HG03175 (cell line): ENCODE measurements around the gene FDXR.
"Not testable (repeated sequence)": the region's sequence is repeated elsewhere in the genome, so short reads cannot be mapped to it uniquely, and the experiment has no call there.

Experiments used
- ATAC-seq: cut with Tn5 transposase; IDR thresholded peaks from one replicate; pipeline ENCODE4 v1.9.1; 2021; ENCODE audit warnings: mild to moderate bottlenecking, moderate library complexity; ENCODE audit not compliant: unreplicated experiment

The FDXR gene

GRCh38 chr17:74873037-74873873, 461 bp upstream of the FDXR start:
- peak; percentile 91 for ATAC-seq

- ATAC-seq, result no peak
These were observed 1.3 kb downstream of the FDXR start for GRCh38 chr17:74871356-74872076.

GRCh38 chr17:74870512-74870911, 2.3 kb downstream of the FDXR start:
- no peak for ATAC-seq

GRCh38 chr17:74870028-74870427, 2.8 kb downstream of the FDXR start:
- ATAC-seq, result not testable (repeated sequence)

GRCh38 chr17:74868908-74869255, 3.9 kb downstream of the FDXR start:
- ATAC-seq, result no peak

DNA sequence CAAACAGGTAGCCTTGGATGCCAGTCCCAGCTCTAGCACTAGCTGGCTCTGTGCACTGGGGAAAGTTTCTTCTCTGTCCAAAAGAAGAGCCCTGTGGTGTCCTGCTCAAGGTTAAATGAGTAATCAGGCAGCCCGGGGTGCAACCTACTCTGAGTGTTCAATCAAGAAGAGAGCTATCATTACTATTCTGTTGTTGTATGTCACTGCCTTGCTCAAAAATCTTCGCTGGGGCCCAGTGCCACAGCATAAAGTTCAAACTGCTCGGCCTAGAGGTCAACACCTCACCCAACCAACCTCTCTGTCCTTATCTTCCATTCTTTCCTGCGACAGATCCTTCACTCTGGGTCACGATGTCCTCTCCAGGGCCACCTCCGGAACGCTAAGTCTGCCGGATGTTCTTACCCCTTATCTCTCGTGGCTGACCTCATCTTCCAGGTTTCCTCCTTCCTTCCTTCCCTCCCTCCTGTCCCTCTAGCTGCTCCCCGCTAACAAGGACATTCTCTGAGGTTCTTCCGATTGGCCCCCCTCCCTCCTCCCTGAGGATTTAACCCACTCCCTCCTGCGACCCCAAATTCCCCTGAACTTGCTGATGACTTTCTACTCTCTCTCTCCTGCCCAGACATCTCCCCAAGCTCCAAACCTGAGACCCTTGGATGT, 4.4 kb downstream of the FDXR start:
- no peak for ATAC-seq

GRCh38 chr17:74866198-74866835, 6.5 kb downstream of the FDXR start:
- no peak for ATAC-seq

- ATAC-seq, result no peak
These were observed 7.1 kb downstream of the FDXR start for GRCh38 chr17:74865504-74866197.

DNA sequence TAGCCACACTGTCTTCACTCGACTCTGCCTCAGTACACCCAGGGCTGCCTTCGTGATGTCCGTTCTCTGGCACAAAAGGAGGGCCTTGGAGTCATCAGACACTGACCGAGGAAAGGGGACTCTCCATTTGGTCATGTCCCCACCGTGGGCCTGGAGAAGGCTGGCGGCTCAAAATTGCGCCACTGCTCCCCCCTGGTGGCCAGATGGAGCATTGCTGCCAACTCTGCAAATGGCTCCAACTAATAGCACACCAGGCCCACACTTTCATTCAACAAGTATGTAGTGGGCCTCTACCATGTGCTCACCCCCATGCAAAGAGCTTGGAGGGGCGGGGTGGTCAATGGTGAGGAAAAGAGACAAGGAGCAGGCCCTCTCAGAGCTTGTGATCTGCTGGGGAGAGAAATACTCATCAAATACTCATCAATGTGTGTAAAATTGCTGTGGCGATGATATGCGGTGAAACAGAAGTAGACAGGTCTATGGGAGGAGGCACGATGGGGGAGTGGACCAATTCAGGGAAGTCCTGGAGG, 7.9 kb downstream of the FDXR start:
- ATAC-seq, result no peak

DNA sequence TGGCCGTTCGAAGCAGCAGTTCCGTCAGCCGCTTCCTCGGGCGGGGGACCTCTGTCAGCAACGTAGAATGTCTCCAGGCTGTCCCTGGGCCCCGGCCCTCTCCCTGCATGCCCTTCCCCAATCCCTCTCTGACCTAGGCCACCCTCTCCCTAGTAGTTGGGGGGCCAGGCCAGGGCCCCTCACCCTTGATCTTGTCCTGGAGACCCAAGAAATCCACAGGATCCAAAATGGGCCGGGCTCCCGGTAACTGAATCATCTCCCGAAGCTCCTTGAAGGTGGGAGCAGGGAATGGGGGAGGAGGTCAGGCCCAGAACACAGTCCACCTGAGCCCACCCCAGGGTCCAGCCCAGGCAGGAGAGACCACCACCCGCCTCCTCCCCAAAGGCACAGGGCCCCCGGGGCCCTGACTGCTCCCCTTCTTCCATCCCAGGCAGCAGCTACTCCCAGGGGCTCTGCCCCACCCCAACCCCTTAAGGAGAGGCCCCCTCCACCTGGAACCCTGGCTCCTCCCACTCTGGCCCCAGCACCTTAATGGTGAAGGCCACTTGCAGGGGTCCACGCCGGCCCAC, 8.4 kb downstream of the FDXR start:
- ATAC-seq, result no peak

GRCh38 chr17:74863420-74864296, 9.1 kb downstream of the FDXR start:
- ATAC-seq, result no peak

GRCh38 chr17:74862919-74863318, 9.9 kb downstream of the FDXR start:
- no peak for ATAC-seq

GRCh38 chr17:74862108-74862901, 10.5 kb downstream of the FDXR start:
- ATAC-seq, result no peak

GRCh38 chr17:74861662-74862107, 11.1 kb downstream of the FDXR start:
- no peak for ATAC-seq

- no peak for ATAC-seq
These were observed 11.7 kb downstream of the FDXR start for GRCh38 chr17:74860872-74861661.

DNA sequence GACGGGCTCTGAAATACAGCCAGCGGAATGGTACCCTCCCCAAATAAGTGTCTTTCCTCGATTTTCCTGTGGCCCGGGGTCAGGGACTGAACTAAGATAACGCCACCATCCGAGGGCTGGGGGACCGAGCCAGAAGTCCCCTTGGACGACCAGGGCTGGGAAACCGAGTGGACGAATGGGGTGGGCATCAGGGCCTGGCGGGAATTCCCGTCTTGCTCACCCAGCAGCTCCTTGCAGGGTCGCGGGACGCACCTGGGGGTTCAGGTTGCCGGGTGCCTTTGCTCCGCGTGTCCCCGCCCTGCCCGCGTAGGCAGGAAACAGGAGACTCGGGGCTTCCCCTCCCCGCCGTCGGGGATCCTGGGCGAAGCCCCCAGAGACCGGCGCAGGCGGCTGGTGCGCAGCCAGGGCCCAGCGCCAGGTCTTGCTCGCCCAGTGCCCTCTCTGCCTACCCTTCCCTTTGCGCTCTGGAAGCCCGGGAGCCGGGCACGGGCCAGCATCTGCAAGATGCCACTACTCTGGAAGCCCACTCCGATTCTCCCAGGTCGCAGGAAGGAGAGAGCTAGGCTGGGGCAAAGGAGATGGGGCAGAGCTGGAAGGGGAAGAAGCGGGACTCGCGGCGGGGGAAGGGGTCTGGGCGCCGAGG, 12.4 kb downstream of the FDXR start:
- no peak for ATAC-seq
